ENCODE results near the gene PAPSS1. TPM values are rescaled to one million over a fixed set of nuclear protein-coding genes. Genes with fewer than 3 reads are reported as not detected.

PAPSS1 gene
- total RNA-seq, 1 experiment from 2014 or later: 59.0 TPM

GRCh38 chr4:107714256-107714655, 5.8 kb downstream of the PAPSS1 start:
- H3K4me1 ChIP-seq (ENCODE audit: control insufficient read depth in 1 of 2, insufficient read depth in 2 of 2, low read length in 2 of 2): peaks cover 5 to 16% of the 10 kb centered on the region in 2 experiments; a peak in 2 of 4 replicates
- no peaks in the 10 kb centered on the region; a peak in 1 of 4 replicates for H3K36me3 ChIP-seq (ENCODE audit: control insufficient read depth in 1 of 2, insufficient read depth in 2 of 2, low read length in 2 of 2)
- H3K4me2 ChIP-seq (ENCODE audit: low read length): no peak overlapping the region
- ChIA-PET RAD21 (ENCODE audit: low non-redundant PET in 1 of 2, low total read pairs in 2 of 2, uncharacterized antibody in 2 of 2, unreplicated experiment in 2 of 2) (no interaction called here), POLR2A (no interaction called here), CTCF (no interaction called here)
- no peak overlapping the region for H2AFZ ChIP-seq (ENCODE audit: low read depth, low read length, poor library complexity, severe bottlenecking)
- no peaks in the 10 kb centered on the region for H3K9me3 ChIP-seq (ENCODE audit: control insufficient read depth in 1 of 2, insufficient read depth in 1 of 2, low read depth in 1 of 2, low read length in 2 of 2)
- DNase-seq (ENCODE audit: low read depth, low spot score) (no peak), ATAC-seq (no peak)
- no peak overlapping the region for H3K27ac ChIP-seq (ENCODE audit: low read depth, low read length)
- no peaks in the 10 kb centered on the region for H3K27me3 ChIP-seq (ENCODE audit: insufficient read depth, low read length)
- no TSS peak for BruUV-seq (replicated peaks)
- no peak for TF ChIP-seq JUND (IDR thresholded peaks at IDR 0.05)
- no peak for TF ChIP-seq SRF (IDR thresholded peaks at IDR 0.05; ENCODE audit: low read depth)
- no peak for TF ChIP-seq EZH2 (IDR thresholded peaks at IDR 0.05)
- no peak for TF ChIP-seq POLR2A (IDR thresholded peaks at IDR 0.05; ENCODE audit: borderline replicate concordance, extremely low read depth, insufficient read depth, insufficient read length)
- no peak for TF ChIP-seq FOSL1 (IDR thresholded peaks at IDR 0.05; ENCODE audit: low read depth)
- no peak for TF ChIP-seq POLR2AphosphoS5 (IDR thresholded peaks at IDR 0.05; ENCODE audit: low read depth, low read length)
- TF ChIP-seq, protein P1, sequence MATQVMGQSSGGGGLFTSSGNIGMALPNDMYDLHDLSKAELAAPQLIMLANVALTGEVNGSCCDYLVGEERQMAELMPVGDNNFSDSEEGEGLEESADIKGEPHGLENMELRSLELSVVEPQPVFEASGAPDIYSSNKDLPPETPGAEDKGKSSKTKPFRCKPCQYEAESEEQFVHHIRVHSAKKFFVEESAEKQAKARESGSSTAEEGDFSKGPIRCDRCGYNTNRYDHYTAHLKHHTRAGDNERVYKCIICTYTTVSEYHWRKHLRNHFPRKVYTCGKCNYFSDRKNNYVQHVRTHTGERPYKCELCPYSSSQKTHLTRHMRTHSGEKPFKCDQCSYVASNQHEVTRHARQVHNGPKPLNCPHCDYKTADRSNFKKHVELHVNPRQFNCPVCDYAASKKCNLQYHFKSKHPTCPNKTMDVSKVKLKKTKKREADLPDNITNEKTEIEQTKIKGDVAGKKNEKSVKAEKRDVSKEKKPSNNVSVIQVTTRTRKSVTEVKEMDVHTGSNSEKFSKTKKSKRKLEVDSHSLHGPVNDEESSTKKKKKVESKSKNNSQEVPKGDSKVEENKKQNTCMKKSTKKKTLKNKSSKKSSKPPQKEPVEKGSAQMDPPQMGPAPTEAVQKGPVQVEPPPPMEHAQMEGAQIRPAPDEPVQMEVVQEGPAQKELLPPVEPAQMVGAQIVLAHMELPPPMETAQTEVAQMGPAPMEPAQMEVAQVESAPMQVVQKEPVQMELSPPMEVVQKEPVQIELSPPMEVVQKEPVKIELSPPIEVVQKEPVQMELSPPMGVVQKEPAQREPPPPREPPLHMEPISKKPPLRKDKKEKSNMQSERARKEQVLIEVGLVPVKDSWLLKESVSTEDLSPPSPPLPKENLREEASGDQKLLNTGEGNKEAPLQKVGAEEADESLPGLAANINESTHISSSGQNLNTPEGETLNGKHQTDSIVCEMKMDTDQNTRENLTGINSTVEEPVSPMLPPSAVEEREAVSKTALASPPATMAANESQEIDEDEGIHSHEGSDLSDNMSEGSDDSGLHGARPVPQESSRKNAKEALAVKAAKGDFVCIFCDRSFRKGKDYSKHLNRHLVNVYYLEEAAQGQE (IDR thresholded peaks at IDR 0.05; ENCODE audit: low read depth): no peak
- TF ChIP-seq TCF7L2 (IDR thresholded peaks at IDR 0.05; ENCODE audit: borderline replicate concordance, extremely low read depth, insufficient read depth, insufficient read length): no peak
- TF ChIP-seq EZH2phosphoT487 (IDR thresholded peaks at IDR 0.05; ENCODE audit: borderline replicate concordance): no peak
- TF ChIP-seq ZFX (IDR thresholded peaks at IDR 0.05): no peak
- TF ChIP-seq, protein P2, sequence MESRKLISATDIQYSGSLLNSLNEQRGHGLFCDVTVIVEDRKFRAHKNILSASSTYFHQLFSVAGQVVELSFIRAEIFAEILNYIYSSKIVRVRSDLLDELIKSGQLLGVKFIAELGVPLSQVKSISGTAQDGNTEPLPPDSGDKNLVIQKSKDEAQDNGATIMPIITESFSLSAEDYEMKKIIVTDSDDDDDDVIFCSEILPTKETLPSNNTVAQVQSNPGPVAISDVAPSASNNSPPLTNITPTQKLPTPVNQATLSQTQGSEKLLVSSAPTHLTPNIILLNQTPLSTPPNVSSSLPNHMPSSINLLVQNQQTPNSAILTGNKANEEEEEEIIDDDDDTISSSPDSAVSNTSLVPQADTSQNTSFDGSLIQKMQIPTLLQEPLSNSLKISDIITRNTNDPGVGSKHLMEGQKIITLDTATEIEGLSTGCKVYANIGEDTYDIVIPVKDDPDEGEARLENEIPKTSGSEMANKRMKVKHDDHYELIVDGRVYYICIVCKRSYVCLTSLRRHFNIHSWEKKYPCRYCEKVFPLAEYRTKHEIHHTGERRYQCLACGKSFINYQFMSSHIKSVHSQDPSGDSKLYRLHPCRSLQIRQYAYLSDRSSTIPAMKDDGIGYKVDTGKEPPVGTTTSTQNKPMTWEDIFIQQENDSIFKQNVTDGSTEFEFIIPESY (IDR thresholded peaks at IDR 0.05; ENCODE audit: extremely low read depth, insufficient replicate concordance, low read length): no peak
- TF ChIP-seq CBX3 (IDR thresholded peaks at IDR 0.05; ENCODE audit: low read depth): no peak
- no peak for TF ChIP-seq YY1 (IDR thresholded peaks at IDR 0.05; ENCODE audit: extremely low read depth, insufficient replicate concordance, low read depth, low read length)
- TF ChIP-seq ATF3 (IDR thresholded peaks at IDR 0.05): no peak
- TF ChIP-seq, protein P3, sequence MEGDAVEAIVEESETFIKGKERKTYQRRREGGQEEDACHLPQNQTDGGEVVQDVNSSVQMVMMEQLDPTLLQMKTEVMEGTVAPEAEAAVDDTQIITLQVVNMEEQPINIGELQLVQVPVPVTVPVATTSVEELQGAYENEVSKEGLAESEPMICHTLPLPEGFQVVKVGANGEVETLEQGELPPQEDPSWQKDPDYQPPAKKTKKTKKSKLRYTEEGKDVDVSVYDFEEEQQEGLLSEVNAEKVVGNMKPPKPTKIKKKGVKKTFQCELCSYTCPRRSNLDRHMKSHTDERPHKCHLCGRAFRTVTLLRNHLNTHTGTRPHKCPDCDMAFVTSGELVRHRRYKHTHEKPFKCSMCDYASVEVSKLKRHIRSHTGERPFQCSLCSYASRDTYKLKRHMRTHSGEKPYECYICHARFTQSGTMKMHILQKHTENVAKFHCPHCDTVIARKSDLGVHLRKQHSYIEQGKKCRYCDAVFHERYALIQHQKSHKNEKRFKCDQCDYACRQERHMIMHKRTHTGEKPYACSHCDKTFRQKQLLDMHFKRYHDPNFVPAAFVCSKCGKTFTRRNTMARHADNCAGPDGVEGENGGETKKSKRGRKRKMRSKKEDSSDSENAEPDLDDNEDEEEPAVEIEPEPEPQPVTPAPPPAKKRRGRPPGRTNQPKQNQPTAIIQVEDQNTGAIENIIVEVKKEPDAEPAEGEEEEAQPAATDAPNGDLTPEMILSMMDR (IDR thresholded peaks at IDR 0.05 in 2 of 3, conservative IDR thresholded peaks at IDR 0.05 in 1 of 3; ENCODE audit: borderline replicate concordance in 1 of 3, insufficient read depth in 1 of 3, low read depth in 2 of 3, low read length in 2 of 3): no peak
- no peak for TF ChIP-seq ZNF274 (IDR thresholded peaks at IDR 0.05; ENCODE audit: low read depth, low read length)
- intact Hi-C loops (cut with micrococcal nuclease): no loop called here
- H3K9ac ChIP-seq (ENCODE audit: low read length): no peak overlapping the region
- peaks cover 74% of the 10 kb centered on the region for H3K79me2 ChIP-seq (ENCODE audit: insufficient read depth, low read length)
- no peak overlapping the region for H3K4me3 ChIP-seq (replicated peaks in 1 of 2; ENCODE audit: low read depth in 1 of 2, low read length in 2 of 2)
- no peaks in the 10 kb centered on the region for H4K20me1 ChIP-seq (ENCODE audit: insufficient read depth)
- no peaks in the 10 kb centered on the region for H3K9me2 ChIP-seq (ENCODE audit: insufficient read depth)

Measured in HCT116 (cell line).